NB4 (cell line): ENCODE results near the gene LRFN3.

Experiments
- POLR2A ChIP-seq: IDR thresholded peaks from 2 replicates; pipeline ENCODE4 v1.6.1; 2011; ENCODE audit warnings: mild to moderate bottlenecking; ENCODE audit not compliant: insufficient read length; ENCODE audit errors: extremely low read depth
- TF ChIP-seq, protein P1 (sequence below): IDR thresholded peaks from one replicate; pipeline ENCODE4 v1.5.1; 2012; ENCODE audit warnings: low read depth, low read length
- TF ChIP-seq, protein P2 (sequence below): IDR thresholded peaks from 2 replicates; pipeline ENCODE4 v1.6.1; 2011; ENCODE audit warnings: low read depth, low read length

- TF ChIP-seq, protein P1, sequence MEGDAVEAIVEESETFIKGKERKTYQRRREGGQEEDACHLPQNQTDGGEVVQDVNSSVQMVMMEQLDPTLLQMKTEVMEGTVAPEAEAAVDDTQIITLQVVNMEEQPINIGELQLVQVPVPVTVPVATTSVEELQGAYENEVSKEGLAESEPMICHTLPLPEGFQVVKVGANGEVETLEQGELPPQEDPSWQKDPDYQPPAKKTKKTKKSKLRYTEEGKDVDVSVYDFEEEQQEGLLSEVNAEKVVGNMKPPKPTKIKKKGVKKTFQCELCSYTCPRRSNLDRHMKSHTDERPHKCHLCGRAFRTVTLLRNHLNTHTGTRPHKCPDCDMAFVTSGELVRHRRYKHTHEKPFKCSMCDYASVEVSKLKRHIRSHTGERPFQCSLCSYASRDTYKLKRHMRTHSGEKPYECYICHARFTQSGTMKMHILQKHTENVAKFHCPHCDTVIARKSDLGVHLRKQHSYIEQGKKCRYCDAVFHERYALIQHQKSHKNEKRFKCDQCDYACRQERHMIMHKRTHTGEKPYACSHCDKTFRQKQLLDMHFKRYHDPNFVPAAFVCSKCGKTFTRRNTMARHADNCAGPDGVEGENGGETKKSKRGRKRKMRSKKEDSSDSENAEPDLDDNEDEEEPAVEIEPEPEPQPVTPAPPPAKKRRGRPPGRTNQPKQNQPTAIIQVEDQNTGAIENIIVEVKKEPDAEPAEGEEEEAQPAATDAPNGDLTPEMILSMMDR: no peak
- no peak for TF ChIP-seq POLR2A
- TF ChIP-seq, protein P2, sequence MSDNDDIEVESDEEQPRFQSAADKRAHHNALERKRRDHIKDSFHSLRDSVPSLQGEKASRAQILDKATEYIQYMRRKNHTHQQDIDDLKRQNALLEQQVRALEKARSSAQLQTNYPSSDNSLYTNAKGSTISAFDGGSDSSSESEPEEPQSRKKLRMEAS: no peak
Observed at GRCh38 chr19:35988824-35989223, 52.6 kb downstream of the LRFN3 start.
